Small intestine (tissue), 7 donors: ENCODE measurements around the gene QSOX1. TPM values are rescaled to one million over a fixed set of nuclear protein-coding genes. Genes with fewer than 3 reads are reported as not detected.
A peak's percentile ranks its signal among the peaks of the same experiment; 100 is the strongest.

ENCODE experiments used
- DNase-seq, 2 donors: peaks; one replicate each; pipeline versions ENCODE4 v3.0.0 to v3.0.0-alpha.2; 2013
- FAIRE-seq: peaks from 2 replicates; lab custom pipeline; 2012; peaks lifted over from hg19 to GRCh38; lab: Jason Lieb, UNC
- H3K27ac ChIP-seq, 3 donors: one replicate each; pipeline ENCODE4 v1.5.1; 2013; ENCODE audit warnings: low read length in 2 of 3, mild to moderate bottlenecking in 2 of 3, control low read depth in 1 of 3, inconsistent platforms in 1 of 3, low read depth in 1 of 3, moderate library complexity in 1 of 3
- H3K27me3 ChIP-seq, 3 donors: one replicate each; pipeline ENCODE4 v1.6.1; 2013; ENCODE audit warnings: low read length in 3 of 3, inconsistent platforms in 1 of 3; ENCODE audit not compliant: control insufficient read depth in 3 of 3, insufficient read depth in 3 of 3
- H3K36me3 ChIP-seq, 3 donors: one replicate each; pipeline ENCODE4 v1.6.1; 2013; ENCODE audit warnings: low read length in 3 of 3, inconsistent platforms in 1 of 3, low read depth in 1 of 3, mild to moderate bottlenecking in 1 of 3, moderate library complexity in 1 of 3; ENCODE audit not compliant: control insufficient read depth in 3 of 3, insufficient read depth in 2 of 3
- H3K4me1 ChIP-seq, 3 donors: one replicate each; pipeline ENCODE4 v1.6.1; 2013; ENCODE audit warnings: low read length in 2 of 3, inconsistent platforms in 1 of 3, low read depth in 1 of 3, mild to moderate bottlenecking in 1 of 3, moderate library complexity in 1 of 3; ENCODE audit not compliant: control insufficient read depth in 3 of 3, insufficient read depth in 2 of 3
- H3K4me3 ChIP-seq, 3 donors: one replicate each; pipeline ENCODE4 v1.5.1; 2013; ENCODE audit warnings: low read length in 3 of 3, control low read depth in 1 of 3, inconsistent platforms in 1 of 3, low read depth in 1 of 3, mild to moderate bottlenecking in 1 of 3, moderate library complexity in 1 of 3
- H3K9me3 ChIP-seq, 2 donors: one replicate each; pipeline ENCODE4 v1.6.1; 2013; ENCODE audit warnings: low read depth in 1 of 2, low read length in 1 of 2; ENCODE audit not compliant: control insufficient read depth in 2 of 2, insufficient read depth in 1 of 2
- WGBS, 3 donors: extraction: QIAGEN DNeasy Blood & Tissue Kit; methylation state at CpG; one replicate each; pipeline ENCODE4 v1.1.7; 2013; 5-methylcytosine and 5-hydroxymethylcytosine counted together
- polyA plus RNA-seq, 4 donors: library from polyadenylated mRNA; stranded (reverse) in 3 of 4; unstranded in 1 of 4; fragments of 200-250 nt in 3 of 4; fragments of 120-200 nt in 1 of 4; gene quantifications; one replicate each; pipeline versions ENCODE4 v1.2.1 to v1.2.3, GENCODE V29; 2013
- donor health status: healthy with polysubstance abuse.
- donor health status: control.
- donor health status: control.
- donor health status: Bipolar disorder and iron deficiency.
- donor health status: healthy.

Gene QSOX1
- polyA plus RNA-seq, 4 donors: 18.1 to 115 (median 42.9) TPM

DNA sequence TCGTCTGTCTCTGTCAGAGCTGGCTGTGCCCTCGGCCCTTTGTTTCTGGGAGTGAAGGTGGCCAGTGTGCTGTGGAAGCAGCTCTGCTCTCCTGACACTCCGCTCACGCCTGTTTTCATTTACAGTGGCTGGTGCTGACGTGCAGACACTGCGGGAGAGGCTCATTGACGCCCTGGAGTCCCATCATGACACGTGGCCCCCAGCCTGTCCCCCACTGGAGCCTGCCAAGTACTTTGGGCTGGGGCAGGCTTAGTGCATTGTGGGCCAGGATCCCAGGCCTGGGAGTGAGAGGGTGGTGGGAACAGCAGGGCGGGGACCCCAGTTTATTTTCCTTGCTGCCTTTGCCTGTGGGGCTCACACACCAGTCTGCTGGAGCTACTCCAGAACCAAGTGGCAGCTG lies 21.1 kb downstream of the QSOX1 start:
- 87 to 92% (median 91%) methylated on average over 8 to 9 of the region's 9 CpGs for WGBS, 3 donors
- no peak overlapping the region for H3K27ac ChIP-seq
- FAIRE-seq (no peak), DNase-seq (no peak)
- H3K4me1 ChIP-seq: no peaks in the 10 kb centered on the region
- no peaks in the 10 kb centered on the region for H3K9me3 ChIP-seq
- peaks cover 0 to 14% (median 2%) of the 10 kb centered on the region in 3 donors for H3K36me3 ChIP-seq
- no peaks in the 10 kb centered on the region for H3K27me3 ChIP-seq
- no peak overlapping the region for H3K4me3 ChIP-seq

DNA sequence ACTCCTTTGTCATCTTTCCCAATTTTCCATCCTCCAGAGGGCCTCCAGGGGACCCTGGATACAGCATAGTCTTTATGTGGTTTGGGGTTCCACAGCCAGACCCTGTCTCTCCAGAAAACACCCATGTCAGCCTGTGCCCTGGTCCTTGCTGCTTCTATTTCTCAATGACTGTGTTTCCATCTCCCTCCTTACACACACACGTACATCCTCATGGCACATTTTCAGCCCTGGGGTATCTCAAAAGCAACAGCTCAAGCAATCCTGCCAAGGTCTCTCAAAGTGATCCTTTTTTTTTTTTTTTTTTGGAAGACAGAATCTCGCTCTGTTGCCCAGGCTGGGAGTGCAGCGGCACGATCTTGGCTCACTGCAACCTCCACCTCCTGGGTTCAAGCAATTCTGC lies 22.3 kb downstream of the QSOX1 start:
- Histone ChIP-seq H3K36me3 (peaks cover 0 to 17% (median 2%) of the 10 kb centered on the region in 3 donors), H3K27ac (no peak overlapping the region), H3K9me3 (no peaks in the 10 kb centered on the region), H3K27me3 (no peaks in the 10 kb centered on the region), H3K4me3 (no peak overlapping the region), H3K4me1 (no peaks in the 10 kb centered on the region)
- WGBS, 3 donors: 91 to 100% (median 92%) methylated on average over 4 of the region's 4 CpGs
- DNase-seq (no peak), FAIRE-seq (no peak)

DNA sequence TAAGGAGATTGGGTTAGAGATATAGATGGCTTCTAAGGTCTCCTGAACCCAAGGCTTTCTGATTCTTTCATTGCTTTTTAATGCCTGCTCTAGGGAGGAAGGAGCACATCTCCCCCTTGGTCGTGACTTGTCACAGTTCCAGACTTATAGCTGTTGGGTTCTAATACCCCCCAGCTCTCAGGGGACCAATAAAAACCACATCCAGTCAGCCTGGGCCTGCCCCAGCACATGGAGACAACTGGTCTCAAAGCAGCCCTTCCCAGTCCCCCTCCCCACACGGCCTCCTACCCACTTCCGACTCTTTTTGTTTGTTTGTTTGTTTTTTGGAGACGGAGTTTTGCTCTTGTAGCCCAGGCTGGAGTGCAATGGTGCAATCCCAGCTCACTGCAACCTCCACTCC lies 23.3 kb downstream of the QSOX1 start:
- 71 to 85% (median 78%) methylated on average over 4 of the region's 4 CpGs for WGBS, 3 donors
- Histone ChIP-seq H3K27me3 (no peaks in the 10 kb centered on the region), H3K27ac (no peak overlapping the region), H3K4me1 (no peaks in the 10 kb centered on the region), H3K4me3 (no peak overlapping the region), H3K36me3 (peaks cover 0 to 27% (median 6%) of the 10 kb centered on the region in 3 donors), H3K9me3 (no peaks in the 10 kb centered on the region)
- FAIRE-seq: no peak
- no peak for DNase-seq

DNA sequence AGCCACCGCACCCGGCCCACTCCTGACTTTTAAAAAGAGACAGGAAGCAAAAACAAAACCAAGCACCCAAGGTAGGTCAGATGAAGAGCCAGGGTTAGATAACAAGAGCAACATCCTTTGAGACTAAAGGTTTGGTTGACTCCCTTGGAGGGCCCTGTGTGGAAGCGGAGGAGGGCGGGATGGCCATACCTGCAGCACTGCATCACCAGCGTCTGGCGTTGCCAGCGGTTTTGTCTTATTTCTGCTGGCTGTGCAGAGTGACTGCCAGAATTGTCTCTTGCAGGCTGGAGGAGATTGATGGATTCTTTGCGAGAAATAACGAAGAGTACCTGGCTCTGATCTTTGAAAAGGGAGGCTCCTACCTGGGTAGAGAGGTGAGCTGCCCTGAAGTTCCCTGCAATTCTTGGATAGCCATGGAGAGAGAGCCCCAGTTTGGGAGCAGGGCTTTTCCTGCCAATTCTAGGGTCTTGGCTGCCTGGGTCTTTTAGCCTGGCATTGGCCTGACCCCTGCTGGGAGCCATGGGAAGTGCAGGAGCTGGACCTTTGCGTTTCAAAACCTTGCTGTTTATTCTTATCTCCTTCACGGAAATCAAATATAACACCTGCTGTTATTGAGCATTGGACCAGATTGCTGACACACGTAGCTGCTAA lies 24.0 kb downstream of the QSOX1 start:
- H3K36me3 ChIP-seq: peaks cover 0 to 30% (median 6%) of the 10 kb centered on the region in 3 donors
- H3K9me3 ChIP-seq: no peaks in the 10 kb centered on the region
- no peaks in the 10 kb centered on the region for H3K27me3 ChIP-seq
- no peaks in the 10 kb centered on the region for H3K4me1 ChIP-seq
- DNase-seq (peak; percentile 67 to 69), FAIRE-seq (no peak)
- WGBS, 3 donors: 57 to 60% (median 58%) methylated on average over 12 of the region's 12 CpGs
- H3K27ac ChIP-seq: no peak overlapping the region
- no peak overlapping the region for H3K4me3 ChIP-seq

DNA sequence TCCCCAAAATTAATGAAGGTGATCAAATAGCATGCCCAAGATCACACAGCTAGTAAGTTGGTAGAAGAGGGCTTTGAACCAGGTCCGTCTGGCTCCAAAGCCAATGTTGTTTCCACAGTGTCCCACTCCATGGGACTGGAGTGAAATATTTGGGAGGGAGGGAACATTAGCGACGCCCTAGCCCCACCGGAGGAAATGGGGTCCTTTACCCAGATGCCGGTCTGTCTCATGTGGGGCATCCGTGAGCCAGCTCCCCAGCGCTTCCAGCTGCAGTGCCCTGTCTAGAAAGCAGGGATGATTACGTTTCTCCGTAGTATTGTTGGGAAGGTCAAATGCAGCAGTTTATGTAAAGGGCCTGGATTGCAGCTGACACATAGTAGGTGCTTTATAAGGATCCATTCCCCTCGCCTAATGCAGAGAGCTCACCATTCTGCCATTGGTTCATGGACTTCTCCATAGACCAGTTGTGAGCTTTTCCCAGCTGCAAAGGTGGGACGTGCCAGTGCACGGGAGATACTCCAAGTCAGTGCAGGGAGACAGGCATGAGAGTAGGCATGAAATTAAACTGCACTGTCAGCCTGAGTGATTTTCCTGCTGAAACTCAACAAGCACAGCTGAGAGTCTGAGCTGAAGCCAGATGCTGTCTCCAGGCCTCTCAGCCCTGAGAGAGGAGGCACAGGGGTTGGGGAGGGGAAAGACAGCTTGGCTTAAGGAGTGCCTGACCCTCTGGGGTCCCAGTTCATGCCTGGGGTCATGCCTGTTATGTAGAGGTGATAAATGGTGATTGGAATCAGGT lies 24.7 kb downstream of the QSOX1 start:
- Histone ChIP-seq H3K27ac (no peak overlapping the region), H3K9me3 (no peaks in the 10 kb centered on the region), H3K27me3 (no peaks in the 10 kb centered on the region), H3K4me1 (no peaks in the 10 kb centered on the region), H3K36me3 (peaks cover 2 to 32% (median 6%) of the 10 kb centered on the region in 3 donors), H3K4me3 (no peak overlapping the region)
- FAIRE-seq (no peak), DNase-seq (no peak)
- WGBS, 3 donors: 86 to 88% (median 87%) methylated on average over 12 of the region's 12 CpGs

DNA sequence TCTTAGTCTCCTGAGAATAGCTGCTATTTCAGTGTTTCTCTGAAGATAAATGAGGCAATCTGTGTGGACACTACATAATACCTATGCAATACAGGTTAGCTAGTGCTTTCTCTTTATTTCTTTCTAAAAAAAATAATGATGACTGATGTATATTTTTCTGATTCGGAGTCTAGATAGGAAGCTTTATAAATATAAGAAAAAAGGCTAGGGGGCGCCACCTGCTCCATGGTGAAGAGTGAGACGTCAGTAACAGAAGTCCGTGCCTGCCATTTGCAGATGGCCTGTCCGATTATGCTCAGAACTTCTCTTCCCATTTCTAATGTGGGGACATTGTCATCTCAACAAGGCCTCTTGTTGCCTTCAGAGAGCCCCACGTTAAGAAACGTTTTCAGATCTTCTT lies 26.4 kb downstream of the QSOX1 start:
- Histone ChIP-seq H3K4me1 (no peaks in the 10 kb centered on the region), H3K9me3 (no peaks in the 10 kb centered on the region), H3K27ac (no peak overlapping the region), H3K4me3 (no peak overlapping the region), H3K36me3 (peaks cover 5 to 42% (median 9%) of the 10 kb centered on the region in 3 donors), H3K27me3 (no peaks in the 10 kb centered on the region)
- 85% methylated on average over 7 of the region's 7 CpGs for WGBS, 3 donors
- FAIRE-seq: no peak
- DNase-seq: no peak

DNA sequence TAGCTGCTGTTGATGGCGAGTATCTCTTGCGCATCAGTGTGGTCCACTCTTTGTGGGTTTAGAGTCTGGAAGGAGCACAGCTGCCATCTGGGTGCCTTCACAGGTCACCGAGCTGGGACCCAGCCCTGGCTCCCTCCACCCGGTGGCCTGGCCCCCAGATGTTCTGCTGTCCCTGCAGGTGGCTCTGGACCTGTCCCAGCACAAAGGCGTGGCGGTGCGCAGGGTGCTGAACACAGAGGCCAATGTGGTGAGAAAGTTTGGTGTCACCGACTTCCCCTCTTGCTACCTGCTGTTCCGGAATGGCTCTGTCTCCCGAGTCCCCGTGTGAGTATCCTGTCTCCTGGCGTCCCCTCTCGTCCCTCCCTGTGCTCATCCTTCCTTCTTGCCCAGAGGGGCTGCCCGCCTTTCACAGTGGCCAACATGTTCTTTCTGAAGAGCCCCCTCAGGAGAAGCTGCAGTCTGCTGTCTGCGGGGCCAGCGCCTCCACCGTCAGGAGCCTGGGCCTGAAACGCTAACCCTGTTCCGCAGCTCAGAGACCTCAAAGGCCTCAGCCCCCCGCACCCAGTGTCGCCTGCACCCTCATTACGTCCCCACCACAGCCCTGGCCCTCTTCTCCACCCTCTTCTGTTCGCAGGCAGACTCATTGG lies 27.4 kb downstream of the QSOX1 start:
- Histone ChIP-seq H3K4me3 (no peak overlapping the region), H3K36me3 (peaks cover 7 to 46% (median 7%) of the 10 kb centered on the region in 3 donors), H3K27me3 (no peaks in the 10 kb centered on the region), H3K9me3 (no peaks in the 10 kb centered on the region), H3K27ac (no peak overlapping the region), H3K4me1 (no peaks in the 10 kb centered on the region)
- 92 to 96% (median 95%) methylated on average over 23 of the region's 23 CpGs for WGBS, 3 donors
- FAIRE-seq (no peak), DNase-seq (no peak)

DNA sequence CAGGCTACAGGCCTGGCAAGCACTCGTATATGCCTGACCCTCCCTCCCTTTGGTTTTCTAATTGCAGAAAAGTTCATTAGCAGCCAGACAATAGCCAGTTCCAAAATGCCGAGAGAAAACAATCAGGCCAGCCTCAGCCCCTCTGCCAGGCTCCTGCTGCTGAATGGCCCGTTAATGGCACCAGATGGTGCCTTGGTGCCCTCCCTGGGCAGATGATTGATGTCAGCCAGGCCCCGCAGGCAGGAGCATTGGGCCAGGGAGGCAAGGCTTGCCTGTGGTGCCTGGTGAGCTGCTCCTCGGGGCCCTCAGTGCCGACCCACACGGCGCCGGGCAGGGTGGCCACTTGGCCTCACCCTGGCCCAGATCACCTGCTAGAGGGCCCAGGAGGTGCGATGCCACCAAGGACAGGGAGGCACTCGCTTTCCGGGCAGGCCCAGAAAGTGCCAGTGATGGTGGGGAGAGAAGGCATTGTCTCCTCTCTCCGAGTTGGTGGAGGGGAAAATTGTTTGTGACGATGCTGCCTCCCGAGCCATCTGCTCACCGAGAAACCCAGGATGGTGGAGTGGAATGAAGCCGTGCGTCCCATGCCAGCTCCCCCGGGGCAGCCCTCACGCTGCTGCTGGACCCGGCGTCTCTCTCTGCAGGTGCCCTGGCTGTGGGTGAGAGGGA lies 28.1 kb downstream of the QSOX1 start:
- H3K4me3 ChIP-seq: no peak overlapping the region
- DNase-seq (no peak), FAIRE-seq (no peak)
- H3K36me3 ChIP-seq: peaks cover 7 to 52% (median 7%) of the 10 kb centered on the region in 3 donors
- H3K9me3 ChIP-seq: no peaks in the 10 kb centered on the region
- WGBS, 3 donors: 90 to 94% (median 93%) methylated on average over 21 to 22 of the region's 22 CpGs
- no peak overlapping the region for H3K27ac ChIP-seq
- no peaks in the 10 kb centered on the region for H3K4me1 ChIP-seq
- H3K27me3 ChIP-seq: no peaks in the 10 kb centered on the region
